Tibial artery (tissue), 4 donors: ENCODE results near the gene MACROD2.

Experiments used
- DNase-seq, 2 donors: peaks; one replicate each; pipeline ENCODE4 v3.0.0-alpha.2; 2019
- H3K27ac ChIP-seq, 2 donors: fragments of 200-600 bp; sonication (generic) in 1 of 2; 1 replicate in 1 of 2; 2 replicates in 1 of 2; pipeline ENCODE4 v1.5.1; 2018 to 2019; ENCODE audit warnings: mild to moderate bottlenecking in 1 of 2
- H3K27me3 ChIP-seq, 2 donors: fragments of 200-600 bp; sonication (generic) in 1 of 2; one replicate each; pipeline versions ENCODE4 v1.5.1 to v1.6.0; 2016 to 2019
- H3K36me3 ChIP-seq, 3 donors: fragments of 200-600 bp; sonication (generic) in 2 of 3; one replicate each; pipeline ENCODE4 v1.5.1; 2016 to 2019; ENCODE audit warnings: mild to moderate bottlenecking in 2 of 3
- H3K4me1 ChIP-seq, 4 donors: fragments of 200-600 bp; sonication (generic) in 2 of 4; 1 replicate in 3 of 4; 2 replicates in 1 of 4; pipeline ENCODE4 v1.5.1; 2016 to 2019
- H3K4me3 ChIP-seq, 2 donors: fragments of 200-600 bp; sonication (generic) in 1 of 2; 1 replicate in 1 of 2; 2 replicates in 1 of 2; pipeline ENCODE4 v1.5.1; 2018 to 2019; ENCODE audit warnings: mild to moderate bottlenecking in 2 of 2
- H3K9me3 ChIP-seq, 3 donors: fragments of 200-600 bp; sonication (generic) in 1 of 3; one replicate each; pipeline ENCODE4 v1.5.1; 2016 to 2019
- CTCF ChIP-seq, 2 experiments: fragments of 200-600 bp in 1 of 2; fragments of 450-650 bp in 1 of 2; IDR thresholded peaks; one replicate each; pipeline ENCODE4 v1.5.1; 2017 to 2019; ENCODE audit warnings: antibody characterized with exemption in 2 of 2, mild to moderate bottlenecking in 1 of 2, moderate library complexity in 1 of 2
- intact Hi-C: fragments of 100-400 bp; cut with DNase I; formaldehyde crosslinking; loops from one replicate; pipeline ENCODE4 v1.15.0; 2023; ENCODE audit warnings: low total_unique reads

MACROD2 gene

GRCh38 chr20:16097788-16098187 lies 2102.5 kb downstream of the MACROD2 start:
- Histone ChIP-seq H3K4me3 (no peak overlapping the region), H3K4me1 (no peaks in the 10 kb centered on the region), H3K36me3 (no peaks in the 10 kb centered on the region), H3K9me3 (no peaks in the 10 kb centered on the region), H3K27ac (no peak overlapping the region), H3K27me3 (no peaks in the 10 kb centered on the region)
- intact Hi-C loops, result no loop called here
- TF ChIP-seq CTCF (IDR thresholded peaks at IDR 0.05), result no peak
- DNase-seq, result no peak

- Histone ChIP-seq H3K36me3 (no peaks in the 10 kb centered on the region), H3K4me1 (no peaks in the 10 kb centered on the region), H3K9me3 (no peaks in the 10 kb centered on the region), H3K4me3 (no peak overlapping the region), H3K27ac (no peak overlapping the region), H3K27me3 (no peaks in the 10 kb centered on the region)
- DNase-seq, result no peak
- intact Hi-C loops, result no loop called here
- TF ChIP-seq CTCF (IDR thresholded peaks at IDR 0.05), result no peak
These were observed 2103.7 kb downstream of the MACROD2 start for GRCh38 chr20:16098890-16099639.

- no peak overlapping the region for H3K4me3 ChIP-seq
- intact Hi-C loops, result no loop called here
- H3K9me3 ChIP-seq, result no peaks in the 10 kb centered on the region
- no peak for TF ChIP-seq CTCF (IDR thresholded peaks at IDR 0.05)
- no peak for DNase-seq
- H3K27ac ChIP-seq, result no peak overlapping the region
- no peaks in the 10 kb centered on the region for H3K36me3 ChIP-seq
- H3K4me1 ChIP-seq, result no peaks in the 10 kb centered on the region
- H3K27me3 ChIP-seq, result no peaks in the 10 kb centered on the region
These were observed 2104.8 kb downstream of the MACROD2 start for GRCh38 chr20:16100111-16100510.

- H3K27ac ChIP-seq, result no peak overlapping the region
- H3K4me1 ChIP-seq, result no peaks in the 10 kb centered on the region
- no peaks in the 10 kb centered on the region for H3K9me3 ChIP-seq
- intact Hi-C loops, result no loop called here
- no peaks in the 10 kb centered on the region for H3K27me3 ChIP-seq
- TF ChIP-seq CTCF (IDR thresholded peaks at IDR 0.05), result no peak
- H3K36me3 ChIP-seq, result no peaks in the 10 kb centered on the region
- H3K4me3 ChIP-seq, result no peak overlapping the region
- DNase-seq, result no peak
These were observed 2105.5 kb downstream of the MACROD2 start for GRCh38 chr20:16100767-16101166.
